H1 (cell line): Measurements from ENCODE around the gene BLCAP.

Experiments used
- CTCF ChIP-seq, 3 experiments: IDR thresholded peaks; 1 replicate in 2 of 3; 2 replicates in 1 of 3; pipeline versions ENCODE4 v1.5.1 to v1.6.1; 2011; ENCODE audit warnings: low read length in 3 of 3, mild to moderate bottlenecking in 3 of 3, inconsistent platforms in 2 of 3, low read depth in 1 of 3, moderate library complexity in 1 of 3; ENCODE audit not compliant: insufficient read depth in 1 of 3; ENCODE audit errors: control extremely low read depth in 1 of 3
- EZH2 ChIP-seq: fragments of 200-600 bp; sonication (generic); IDR thresholded peaks from 2 replicates; pipeline ENCODE4 v1.7.1; 2012; ENCODE audit warnings: low read depth, mild to moderate bottlenecking, moderate library complexity, low read length, inconsistent platforms; ENCODE audit not compliant: severe bottlenecking
- GTF2F1 ChIP-seq: IDR thresholded peaks from 2 replicates; pipeline ENCODE4 v1.6.1; 2012; ENCODE audit warnings: low read depth, low read length, improper control_type of control experiment, borderline replicate concordance

GRCh38 chr20:37525810-37526209 lies 1.9 kb downstream of the BLCAP start:
- TF ChIP-seq GTF2F1 (no peak), CTCF (IDR thresholded peaks at IDR 0.05; ENCODE audit: control extremely low read depth in 1 of 3, insufficient read depth in 1 of 3, low read depth in 1 of 3, low read length in 3 of 3) (no peak), EZH2 (no peak)
